GM18870 (cell line): ENCODE measurements around the gene GREM1.

Source experiments
- ATAC-seq: cut with Tn5 transposase; IDR thresholded peaks from one replicate; pipeline ENCODE4 v1.9.1; 2021; ENCODE audit warnings: moderate library complexity; ENCODE audit not compliant: unreplicated experiment

The GREM1 gene

GRCh38 chr15:32778391-32779176 lies 60.8 kb downstream of the GREM1 start:
- no peak for ATAC-seq

- no peak for ATAC-seq
These were observed 64.0 kb downstream of the GREM1 start for GRCh38 chr15:32781781-32782180.

DNA sequence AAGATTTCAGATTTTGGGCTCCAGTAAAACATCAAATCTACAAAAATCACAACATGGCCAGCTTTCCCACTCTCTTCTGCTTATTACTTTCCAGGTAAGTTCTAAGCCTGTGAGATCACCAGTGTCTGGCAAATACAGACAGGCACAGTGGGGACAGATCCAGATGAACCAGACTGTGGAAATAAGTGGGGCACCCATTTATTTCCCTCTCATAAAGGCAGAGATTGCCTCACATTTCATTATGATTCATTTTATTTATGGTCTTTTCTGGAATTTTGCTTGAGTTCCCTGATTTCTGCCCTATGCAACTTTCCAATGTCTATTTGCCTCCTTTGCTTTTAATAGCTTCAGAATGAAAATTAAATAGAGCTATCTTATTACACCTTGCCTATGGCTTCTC lies 66.8 kb downstream of the GREM1 start:
- ATAC-seq = no peak

DNA sequence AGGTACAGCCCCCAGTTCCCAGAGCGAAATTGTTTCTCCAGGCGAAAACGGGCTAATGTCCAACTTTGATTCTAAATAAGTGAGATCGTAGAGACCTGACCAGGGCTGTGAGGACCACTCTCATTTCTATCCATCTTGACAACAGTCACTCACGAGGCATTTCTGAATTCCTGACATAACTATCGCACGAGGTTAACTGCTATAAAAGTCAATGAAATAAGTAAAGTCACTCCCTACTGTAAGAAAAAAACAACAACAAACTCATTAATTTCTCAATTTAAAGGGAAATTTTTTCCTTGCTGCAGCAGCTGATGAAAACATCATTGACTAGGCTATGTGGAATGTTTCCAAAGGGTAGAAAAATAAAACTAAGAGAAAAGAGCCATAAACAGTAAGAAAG lies 69.1 kb downstream of the GREM1 start:
- no peak for ATAC-seq

GRCh38 chr15:32787949-32788348 lies 70.1 kb downstream of the GREM1 start:
- ATAC-seq = no peak

- no peak for ATAC-seq
These were observed 72.7 kb downstream of the GREM1 start for GRCh38 chr15:32790352-32790999.

- ATAC-seq = no peak
These were observed 74.6 kb downstream of the GREM1 start for GRCh38 chr15:32792436-32792835.
